ENCODE data around the gene FIGNL2.
A peak's percentile ranks its signal among the peaks of the same experiment; 100 is the strongest.
"Not testable (repeated sequence)": the region's sequence is repeated elsewhere in the genome, so short reads cannot be mapped to it uniquely, and the experiment has no call there.

The FIGNL2 gene

DNA sequence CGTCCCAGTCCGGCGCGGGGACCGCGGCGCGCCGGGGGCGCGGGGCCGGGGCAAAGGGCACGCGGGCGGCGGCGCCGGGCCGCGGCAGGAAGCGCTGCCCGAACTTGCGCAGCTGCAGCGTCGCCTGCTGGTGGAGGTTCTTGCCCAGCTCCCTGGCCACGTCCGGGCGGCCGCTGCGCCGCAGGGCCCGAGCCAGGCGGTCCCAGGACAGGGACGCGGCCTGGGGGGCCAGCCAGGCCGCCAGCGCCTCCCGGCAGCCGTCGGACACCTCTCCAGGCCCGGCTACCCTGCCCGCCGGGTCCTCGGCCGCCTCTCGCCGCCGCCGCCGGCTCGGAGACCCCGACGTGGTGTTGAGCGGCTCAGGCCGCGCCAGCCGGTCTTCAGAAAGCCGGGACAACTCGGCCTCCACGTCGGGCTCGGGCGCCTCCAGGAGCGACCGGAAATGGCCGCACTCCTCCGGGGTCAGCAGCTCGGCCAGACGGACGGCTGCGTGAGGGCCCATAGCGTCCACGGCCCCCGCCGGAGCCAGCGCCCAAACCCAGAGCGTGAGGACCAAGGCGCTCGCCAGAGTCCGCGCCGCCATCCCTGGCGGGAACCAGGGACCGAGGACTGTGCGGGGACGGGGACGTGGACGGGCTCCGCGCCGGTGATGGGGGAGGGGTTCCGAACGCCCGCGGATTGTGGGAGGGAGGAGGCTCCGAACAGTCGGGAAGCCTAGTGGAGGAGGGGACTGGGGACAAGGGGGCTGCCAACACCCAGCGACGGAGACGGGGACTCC, 34.0 kb downstream of the FIGNL2 start:
- DNase-seq: peak; percentile 44

DNA sequence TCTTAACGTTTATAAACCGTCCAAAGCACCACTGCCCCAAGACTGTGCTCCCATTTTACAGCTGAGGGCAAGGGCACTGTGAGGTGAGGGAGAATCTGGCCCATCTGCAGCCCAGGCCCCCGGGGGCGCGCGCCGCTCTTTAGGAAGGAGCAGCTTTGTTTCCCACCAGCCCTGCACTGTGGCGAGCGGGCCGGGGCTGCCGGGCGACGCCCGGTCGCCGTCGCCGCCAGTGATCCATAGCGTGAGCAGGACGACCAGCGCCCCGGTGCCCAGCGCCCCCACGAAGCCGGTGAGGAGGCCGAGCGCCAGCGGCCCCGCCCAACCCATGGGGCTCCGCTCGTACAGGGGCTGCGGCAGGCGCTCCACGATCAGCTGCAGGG, 34.6 kb downstream of the FIGNL2 start:
- DNase-seq: no peak

DNA sequence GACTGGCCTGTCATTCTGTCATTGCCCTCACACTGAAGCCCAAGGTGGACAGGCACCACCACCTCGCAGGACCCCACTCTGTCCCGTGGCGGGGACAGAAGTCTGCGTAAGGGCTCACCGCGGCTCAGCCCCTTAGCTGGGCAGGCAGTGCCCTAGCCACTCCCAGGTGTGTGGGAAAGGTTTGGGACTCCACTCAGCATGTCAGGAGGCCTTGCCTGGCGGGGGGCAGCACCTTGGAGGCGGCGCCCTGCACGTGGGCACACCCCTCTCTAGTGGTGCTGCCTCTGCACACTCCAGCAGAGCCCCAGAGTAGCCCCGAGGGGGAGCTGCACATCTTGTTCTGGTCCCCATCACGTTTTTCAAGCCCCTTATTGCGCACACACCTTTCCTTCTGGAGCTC, 35.6 kb downstream of the FIGNL2 start:
- no peak for DNase-seq

DNA sequence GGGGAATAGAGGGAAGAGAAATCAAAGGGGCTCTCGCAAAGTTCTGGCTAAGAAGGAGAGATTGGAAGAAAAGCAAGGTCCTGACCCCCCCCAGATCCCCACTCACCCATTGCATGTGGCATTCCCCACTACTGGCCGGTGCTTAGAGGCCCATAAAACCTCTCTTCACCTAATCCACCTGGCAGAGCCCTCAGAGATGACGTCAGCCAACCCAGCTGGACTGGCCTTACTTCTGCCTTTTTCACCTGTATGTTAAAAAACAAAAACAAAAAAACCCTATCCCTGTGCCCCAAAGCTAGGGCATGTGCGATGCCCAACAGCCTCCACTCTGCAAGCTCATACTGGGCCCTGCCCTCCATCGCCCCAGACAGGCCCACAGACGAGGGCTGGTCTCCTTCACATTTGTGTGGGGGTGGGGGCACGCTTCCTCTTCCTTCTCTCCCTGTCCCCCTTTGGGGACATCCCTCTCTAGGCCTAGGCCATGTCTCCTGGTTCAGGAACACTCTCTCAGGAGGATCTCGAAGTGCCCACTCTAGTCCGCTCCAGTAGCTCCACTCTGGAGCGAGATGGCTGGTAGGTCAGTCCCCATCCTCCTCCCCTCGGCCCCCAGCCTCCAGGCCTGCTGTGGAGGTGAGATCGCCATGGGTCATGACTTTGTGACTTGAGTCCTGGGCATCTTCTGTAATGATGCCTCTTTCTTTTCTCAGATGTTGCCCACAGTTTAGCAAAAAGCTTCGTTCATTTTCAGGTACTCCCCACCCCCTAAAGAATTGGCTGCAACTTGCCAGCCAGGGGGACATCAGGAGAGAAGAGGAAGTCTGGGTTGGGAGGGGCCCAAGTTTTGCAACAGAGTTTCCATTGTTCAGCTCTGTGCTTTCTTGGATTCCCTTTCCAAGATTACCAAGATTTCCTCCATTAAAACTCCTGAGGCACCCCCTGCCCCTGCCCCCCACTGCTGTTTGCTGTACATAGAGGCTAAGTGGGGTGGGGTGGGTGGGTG, 37.0 kb downstream of the FIGNL2 start:
- DNase-seq: no peak

DNA sequence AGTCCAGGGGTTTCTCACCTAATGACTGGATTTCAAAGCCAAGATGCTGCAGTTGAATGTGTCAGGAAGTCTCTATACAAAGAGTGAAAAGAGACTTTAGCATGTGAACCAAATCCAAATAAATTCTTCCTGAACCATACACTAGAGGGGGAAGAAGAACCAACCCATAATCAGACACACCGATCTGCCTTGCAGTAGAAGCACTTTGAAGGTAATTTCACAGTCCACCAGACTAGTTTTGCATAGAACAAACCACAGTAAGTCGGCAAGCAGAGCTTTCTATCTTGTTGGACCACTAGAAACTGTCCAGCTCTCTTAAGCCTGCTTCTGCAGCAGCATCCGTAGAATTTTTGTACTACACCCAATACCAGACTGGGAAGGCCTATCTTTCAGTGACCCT, 39.3 kb downstream of the FIGNL2 start:
- no peak for DNase-seq

DNA sequence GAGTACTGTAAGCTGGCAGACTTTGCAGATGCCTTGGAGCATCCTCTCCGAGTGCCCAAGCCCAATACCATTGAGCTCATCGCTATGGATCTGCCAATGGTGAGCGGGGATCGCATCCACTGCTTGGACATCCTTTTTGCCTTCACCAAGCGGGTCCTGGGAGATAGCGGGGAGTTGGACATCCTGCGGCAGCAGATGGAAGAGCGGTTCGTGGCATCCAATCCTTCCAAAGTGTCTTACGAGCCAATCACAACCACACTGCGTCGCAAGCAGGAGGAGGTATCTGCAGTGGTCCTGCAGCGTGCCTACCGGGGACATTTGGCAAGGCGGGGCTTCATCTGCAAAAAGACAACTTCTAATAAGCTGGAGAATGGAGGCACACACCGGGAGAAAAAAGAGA, 41.6 kb downstream of the FIGNL2 start:
- no peak for DNase-seq

DNA sequence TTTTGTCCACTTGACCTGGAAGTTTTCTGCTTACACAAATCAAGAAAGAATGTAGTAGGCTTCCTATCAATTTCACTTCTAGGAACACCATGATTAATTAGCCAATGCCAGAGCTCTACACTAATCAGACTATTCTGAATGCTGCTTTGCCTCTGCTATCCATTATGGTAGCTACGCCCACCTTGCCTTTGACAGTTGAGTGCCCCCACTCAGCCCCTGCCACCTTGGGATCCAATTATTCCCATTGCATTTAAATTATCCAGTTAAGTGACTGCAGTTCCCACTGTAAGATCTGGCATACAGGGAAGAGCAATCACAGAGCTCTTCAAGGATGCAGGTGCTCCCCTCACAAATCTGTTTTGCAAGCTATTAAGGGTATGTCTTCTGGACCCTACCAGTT, 47.5 kb downstream of the FIGNL2 start:
- DNase-seq: no peak

DNA sequence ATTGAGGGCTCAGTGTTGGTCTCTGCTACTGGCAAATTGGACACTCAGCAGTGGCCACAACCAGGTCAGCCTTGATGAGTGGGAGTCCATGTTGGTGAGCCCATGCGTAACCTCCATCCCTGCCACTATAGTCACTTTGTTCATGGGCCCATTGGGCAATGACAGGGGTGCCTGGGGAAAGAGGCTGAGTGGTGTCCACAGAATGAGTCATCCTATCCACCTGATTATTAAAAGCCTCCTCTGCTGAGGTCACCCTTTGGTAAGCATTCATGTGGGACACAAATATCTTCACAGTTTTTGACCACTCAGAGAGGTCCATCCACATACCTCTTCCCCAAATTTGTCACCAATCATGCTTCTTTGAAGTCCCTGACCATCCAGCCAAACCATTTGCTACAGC, 50.0 kb downstream of the FIGNL2 start:
- no peak for DNase-seq

DNA sequence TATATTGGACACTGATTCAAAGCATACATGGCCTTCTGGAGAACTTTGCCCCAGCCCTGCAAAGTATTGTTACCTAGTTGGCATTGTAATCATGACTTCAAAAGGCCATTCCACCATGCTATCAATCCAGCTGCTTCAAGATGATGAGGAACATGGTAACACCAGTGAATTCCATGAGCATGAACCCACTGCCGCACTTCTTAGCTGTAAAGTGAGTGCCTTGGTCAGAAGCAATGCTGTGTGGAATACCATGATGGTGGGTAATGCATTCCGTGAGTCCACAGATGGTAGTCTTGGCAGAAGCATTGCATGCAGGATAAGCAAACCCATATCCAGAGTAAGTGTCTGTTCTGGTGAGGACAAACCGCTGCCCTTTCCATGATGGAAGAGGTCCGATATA, 50.5 kb downstream of the FIGNL2 start:
- not testable (repeated sequence) for DNase-seq

DNA sequence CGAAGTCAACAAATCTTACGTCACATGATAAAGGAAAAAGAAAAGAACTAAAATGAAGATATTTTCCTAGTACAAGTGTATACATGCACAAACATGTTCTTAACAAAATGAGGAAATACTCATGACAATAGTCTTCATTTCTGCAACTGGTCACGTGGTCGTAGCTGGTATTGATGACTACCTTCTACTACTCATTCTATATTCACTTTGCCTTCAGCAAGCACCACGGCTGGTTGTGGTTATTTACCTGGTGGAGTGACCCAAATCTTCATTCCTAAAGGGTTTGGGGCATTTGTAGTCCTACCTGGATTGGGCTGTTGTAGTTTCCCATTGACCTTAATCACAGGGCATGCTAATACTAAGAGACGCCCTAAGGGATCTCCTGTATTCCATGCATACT, 51.2 kb downstream of the FIGNL2 start:
- DNase-seq: no peak

DNA sequence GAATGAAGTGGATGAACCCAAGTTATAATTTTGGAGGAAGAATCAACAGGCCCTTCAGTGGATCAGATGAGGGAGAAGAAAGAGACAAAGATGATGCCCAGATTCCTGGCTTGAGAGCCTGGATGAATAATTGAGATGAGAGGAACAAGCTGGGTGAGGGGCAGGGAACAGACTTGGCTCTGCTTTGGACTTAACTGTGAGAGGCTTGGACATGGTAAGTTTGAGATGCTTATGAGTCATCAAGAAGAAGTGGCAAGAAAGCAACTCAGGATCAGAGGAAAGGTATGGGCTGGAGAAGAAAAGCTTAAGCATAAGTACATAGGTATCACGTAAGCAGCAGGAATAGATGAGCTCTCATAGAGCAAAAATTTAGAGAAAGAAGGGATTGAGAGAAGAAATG, 55.3 kb downstream of the FIGNL2 start:
- DNase-seq: no peak

DNA sequence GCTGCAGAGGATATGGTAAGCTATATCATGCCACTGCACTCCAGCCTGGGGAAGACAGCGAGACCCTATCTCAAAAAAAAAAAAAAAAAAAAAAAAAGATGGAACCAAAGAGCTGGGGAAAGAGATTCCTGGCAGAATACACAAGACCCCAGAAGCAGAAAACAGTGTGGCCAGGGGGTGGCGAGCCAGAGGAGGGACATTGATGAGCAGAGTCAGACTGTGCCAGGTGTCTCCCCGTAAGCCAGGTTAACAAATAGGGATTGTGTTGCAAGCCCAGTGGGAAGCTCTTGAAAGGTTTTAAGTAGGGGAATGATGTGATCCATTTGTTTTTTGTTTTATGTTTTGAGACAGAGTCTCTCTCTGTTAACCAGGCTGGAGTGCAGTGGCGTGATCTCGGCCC, 56.1 kb downstream of the FIGNL2 start:
- no peak for DNase-seq

DNA sequence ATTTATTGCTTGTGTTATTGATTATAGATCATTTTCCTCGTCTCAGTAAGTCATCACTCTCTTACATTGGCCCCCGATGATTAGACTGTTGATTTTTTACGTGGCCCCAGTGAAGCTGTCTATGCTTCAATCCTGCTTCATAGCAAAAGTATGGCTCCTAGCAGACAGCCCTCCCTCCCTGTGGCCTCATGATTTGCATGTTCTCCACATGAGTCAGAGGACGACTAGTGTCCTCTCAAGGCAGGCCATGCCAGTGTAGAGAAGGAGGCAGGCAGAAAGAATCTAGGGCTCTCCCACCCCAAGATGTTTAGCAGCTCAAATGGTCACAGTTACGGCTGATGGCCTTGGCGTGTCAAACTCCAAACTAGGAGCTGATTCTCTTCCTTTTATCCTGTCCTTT, 59.6 kb downstream of the FIGNL2 start:
- DNase-seq: no peak

DNA sequence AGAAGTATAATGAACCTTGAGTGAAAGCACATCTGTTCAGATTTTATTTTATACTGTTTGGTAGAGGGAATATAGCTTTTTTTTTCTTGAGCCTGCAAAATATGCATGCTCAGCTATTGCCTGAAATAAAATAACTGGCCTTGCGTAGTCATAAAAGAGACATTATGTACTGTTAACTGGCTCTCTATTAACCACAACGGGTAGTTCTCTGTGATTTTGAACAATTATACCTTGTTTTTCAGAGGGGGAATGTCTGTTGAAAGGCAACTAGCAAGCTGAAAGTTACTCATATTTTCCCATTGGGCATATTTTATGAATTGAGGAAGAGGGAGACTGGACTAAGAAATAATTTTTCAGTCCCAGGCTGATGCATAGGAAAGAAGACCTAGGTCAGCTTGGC, 62.6 kb downstream of the FIGNL2 start:
- no peak for DNase-seq

DNA sequence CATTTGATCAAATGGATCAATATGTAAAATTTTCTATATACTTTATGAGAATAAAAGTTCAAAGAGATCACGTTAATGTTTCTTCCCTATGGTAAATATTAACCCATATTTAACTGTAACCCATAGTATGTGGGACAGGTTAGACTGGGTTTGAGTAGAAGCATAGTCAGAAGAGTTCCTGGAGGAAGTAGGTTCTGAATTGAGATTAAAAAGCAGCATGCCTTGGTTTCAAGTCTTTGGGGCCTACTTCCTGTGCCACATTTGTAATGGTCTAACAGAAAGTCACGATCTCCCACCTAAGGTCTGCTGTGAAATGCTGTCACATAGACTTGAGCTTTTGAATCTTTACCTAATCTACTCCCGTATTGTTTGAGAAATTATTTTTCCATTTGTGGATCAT, 63.8 kb downstream of the FIGNL2 start:
- no peak for DNase-seq

DNA sequence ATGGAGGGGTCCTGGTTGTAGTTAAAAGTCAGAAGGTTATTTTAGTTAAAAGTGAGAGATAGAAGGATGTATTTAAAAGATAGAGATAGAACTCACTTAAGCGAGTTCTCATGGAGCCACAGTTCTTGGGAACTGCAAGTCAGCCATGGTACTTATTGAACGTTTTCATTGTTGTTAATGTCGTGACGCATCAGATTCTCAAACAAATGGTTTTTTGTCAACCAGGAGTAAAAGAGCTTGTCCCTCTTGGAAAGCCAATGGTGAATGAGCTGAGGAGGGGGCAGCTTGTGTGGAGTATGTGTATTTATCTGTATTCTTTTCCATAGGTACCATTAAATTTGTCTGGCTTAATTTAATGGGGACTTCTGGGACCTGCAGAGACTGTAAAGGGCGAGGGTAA, 68.6 kb downstream of the FIGNL2 start:
- no peak for DNase-seq

DNA sequence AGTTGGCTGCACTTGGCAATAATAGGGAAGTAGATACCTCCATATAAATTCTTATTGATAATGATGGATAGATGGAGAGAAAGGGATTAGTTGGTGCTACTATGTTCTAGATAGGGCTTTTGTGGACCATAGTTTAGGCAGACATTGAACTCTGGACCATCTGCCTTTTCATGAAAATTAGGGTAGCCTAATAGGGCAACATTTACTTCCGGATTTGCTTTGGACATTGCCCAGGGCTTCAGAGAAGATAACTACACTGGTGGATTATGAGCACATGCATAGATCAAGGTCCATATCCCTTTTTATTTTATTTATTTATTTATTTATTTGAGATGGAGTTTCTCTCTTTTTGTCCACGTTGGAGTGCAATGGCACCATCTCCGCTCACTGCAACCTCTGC, 70.5 kb downstream of the FIGNL2 start:
- no peak for DNase-seq

DNA sequence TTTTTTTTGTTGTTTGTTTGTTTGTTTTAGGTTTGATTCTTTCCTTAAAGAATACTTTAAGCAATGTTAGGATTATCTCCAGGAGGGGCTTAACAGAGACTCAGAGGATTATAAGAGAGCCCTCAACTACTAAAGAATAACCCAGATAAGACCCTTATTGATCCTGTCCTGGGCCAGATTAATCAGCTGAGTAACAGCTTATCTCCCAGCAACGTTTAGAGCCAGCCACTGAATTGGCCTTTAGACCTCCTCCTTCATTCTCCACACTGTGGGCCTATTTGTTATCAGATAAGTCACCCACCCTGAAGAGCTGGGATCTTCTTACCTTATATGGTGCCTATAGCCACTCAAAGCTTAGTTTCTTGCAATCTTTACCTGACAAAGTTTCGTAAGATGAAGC, 71.1 kb downstream of the FIGNL2 start:
- DNase-seq: no peak

DNA sequence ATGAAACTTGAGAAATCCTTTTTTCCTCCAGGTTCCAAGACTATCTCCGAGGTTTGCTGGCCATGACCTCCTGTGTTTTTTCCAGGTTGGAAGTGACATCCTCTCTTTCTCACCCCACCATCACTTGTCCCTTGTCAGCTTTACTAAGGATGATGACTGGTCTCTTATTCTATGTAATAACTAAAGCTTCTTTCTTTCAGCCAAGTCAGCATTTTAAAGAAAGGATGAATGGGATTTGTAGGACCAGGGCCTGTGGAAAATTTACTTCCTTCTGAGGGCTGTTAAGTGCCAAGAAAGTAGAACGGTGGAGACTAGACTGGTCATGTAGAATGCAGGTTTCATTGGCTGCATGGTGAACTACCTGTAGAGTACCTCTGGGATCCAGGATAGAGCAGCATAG, 73.6 kb downstream of the FIGNL2 start:
- DNase-seq: no peak

DNA sequence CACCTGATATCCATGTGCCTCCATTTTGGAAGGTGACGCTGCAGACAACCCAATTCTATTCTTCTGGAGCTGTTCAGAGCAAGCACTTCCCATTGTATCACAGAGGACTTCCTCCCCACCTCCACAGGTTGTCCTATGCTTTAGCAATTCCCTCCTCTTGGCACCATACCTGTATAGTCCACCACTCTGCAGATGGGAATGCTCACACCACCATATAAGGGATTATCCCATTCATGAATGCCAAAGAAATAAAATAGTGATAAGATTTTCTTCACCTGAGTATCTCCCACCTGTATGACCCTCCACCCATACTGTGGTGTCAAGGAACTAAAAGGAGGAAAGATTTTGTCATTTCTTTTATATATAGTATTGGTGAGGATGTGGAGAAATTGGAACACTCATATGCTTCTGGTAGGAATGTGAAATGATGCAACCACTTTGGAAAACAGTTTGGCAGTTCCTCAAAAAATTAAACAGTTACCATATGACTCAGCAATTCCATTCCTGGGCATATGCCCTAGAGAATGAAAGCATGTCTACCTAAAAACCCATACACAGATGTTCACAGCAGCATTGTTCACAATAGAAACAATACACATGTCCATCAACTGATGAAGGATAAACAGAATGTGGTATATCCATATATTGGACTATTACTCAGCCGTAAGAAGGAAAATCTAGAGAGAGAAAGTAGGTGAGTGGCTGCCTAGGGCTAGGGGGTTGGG, 75.2 kb downstream of the FIGNL2 start:
- no peak for DNase-seq

DNA sequence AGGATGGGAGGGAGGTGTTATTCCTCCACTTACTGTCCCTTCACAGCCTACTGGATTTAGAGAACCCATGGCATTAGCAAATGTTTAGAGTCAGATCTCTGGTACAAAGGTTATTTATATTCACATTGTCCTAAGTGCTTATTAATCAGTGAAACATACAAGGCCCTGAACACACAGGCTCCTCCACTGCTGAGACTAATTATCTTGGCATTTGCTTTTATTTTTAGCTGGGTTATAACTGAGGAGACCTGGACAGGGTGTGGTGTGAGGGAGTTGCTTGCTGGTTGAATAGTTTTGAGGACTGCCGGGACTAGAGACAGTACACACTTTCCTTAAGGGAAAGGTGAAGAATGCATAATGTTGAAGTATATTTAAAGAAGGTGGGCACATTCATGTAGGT, 77.5 kb downstream of the FIGNL2 start:
- no peak for DNase-seq

Measured in activated T-cell treated with anti-CD3 and anti-CD28 coated beads for 4 hours (primary cell).